Measurements from ENCODE around the gene CEACAM4.

CEACAM4 gene

GRCh38 chr19:41597600-41598041, 29.3 kb downstream of the CEACAM4 start:
- no peak overlapping the region for H3K4me3 ChIP-seq (replicated peaks; ENCODE audit: low read depth, low read length)
- peak; percentile 96 for TF ChIP-seq CTCF (IDR thresholded peaks at IDR 0.05; ENCODE audit: low read depth, low read length, missing control alignments)
- DNase-seq (ENCODE audit: extremely low read depth, low read depth): peak; percentile 55

DNA sequence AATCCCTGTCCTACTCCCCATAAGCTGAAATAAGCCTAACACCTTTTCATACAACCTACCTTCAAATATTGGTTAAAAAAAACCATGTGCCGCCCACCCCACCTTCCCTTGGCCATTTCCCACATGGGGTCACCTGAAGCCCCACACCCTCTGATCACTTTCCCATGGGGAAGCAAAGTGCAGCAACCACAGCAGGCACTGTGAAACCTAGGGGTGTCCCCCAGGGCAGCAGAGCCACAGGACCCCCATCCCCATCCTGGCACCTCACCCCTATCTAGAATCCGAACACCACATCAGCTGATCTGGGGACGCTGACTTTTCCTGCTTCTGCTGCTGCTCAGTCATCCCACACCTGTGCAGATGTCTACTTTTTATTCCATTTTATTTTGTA, 31.0 kb downstream of the CEACAM4 start:
- no peak for TF ChIP-seq CTCF (IDR thresholded peaks at IDR 0.05; ENCODE audit: low read depth, low read length, missing control alignments)
- no peak for DNase-seq (ENCODE audit: extremely low read depth, low read depth)
- no peak overlapping the region for H3K4me3 ChIP-seq (replicated peaks; ENCODE audit: low read depth, low read length)

GRCh38 chr19:41595258-41595889, 31.5 kb downstream of the CEACAM4 start:
- peak; percentile 66 for DNase-seq (ENCODE audit: extremely low read depth, low read depth)
- no peak overlapping the region for H3K4me3 ChIP-seq (replicated peaks; ENCODE audit: low read depth, low read length)
- peak; percentile 61 for TF ChIP-seq CTCF (IDR thresholded peaks at IDR 0.05; ENCODE audit: low read depth, low read length, missing control alignments)

- DNase-seq (ENCODE audit: extremely low read depth, low read depth): no peak
- no peak overlapping the region for H3K4me3 ChIP-seq (replicated peaks; ENCODE audit: low read depth, low read length)
- no peak for TF ChIP-seq CTCF (IDR thresholded peaks at IDR 0.05; ENCODE audit: low read depth, low read length, missing control alignments)
Measured at GRCh38 chr19:41591951-41592562, 34.8 kb downstream of the CEACAM4 start.

- no peak for TF ChIP-seq CTCF (IDR thresholded peaks at IDR 0.05; ENCODE audit: low read depth, low read length, missing control alignments)
- DNase-seq (ENCODE audit: extremely low read depth, low read depth): no peak
- H3K4me3 ChIP-seq (replicated peaks; ENCODE audit: low read depth, low read length): no peak overlapping the region
Measured at GRCh38 chr19:41590936-41591335, 35.9 kb downstream of the CEACAM4 start.

- TF ChIP-seq CTCF (IDR thresholded peaks at IDR 0.05; ENCODE audit: low read depth, low read length, missing control alignments): no peak
- no peak overlapping the region for H3K4me3 ChIP-seq (replicated peaks; ENCODE audit: low read depth, low read length)
- no peak for DNase-seq (ENCODE audit: extremely low read depth, low read depth)
Measured at GRCh38 chr19:41589371-41589770, 37.5 kb downstream of the CEACAM4 start.
